VCaP (cell line): ENCODE results near the gene FAM43A.

Source experiments
- H3K27ac ChIP-seq: fragments of 450-650 bp; 2 replicates; pipeline ENCODE4 v1.5.1; 2017
- CTCF ChIP-seq: fragments of 450-650 bp; conservative IDR thresholded peaks from 2 replicates; pipeline ENCODE4 v1.5.1; 2017; ENCODE audit warnings: mild to moderate bottlenecking, moderate library complexity

Gene FAM43A

DNA sequence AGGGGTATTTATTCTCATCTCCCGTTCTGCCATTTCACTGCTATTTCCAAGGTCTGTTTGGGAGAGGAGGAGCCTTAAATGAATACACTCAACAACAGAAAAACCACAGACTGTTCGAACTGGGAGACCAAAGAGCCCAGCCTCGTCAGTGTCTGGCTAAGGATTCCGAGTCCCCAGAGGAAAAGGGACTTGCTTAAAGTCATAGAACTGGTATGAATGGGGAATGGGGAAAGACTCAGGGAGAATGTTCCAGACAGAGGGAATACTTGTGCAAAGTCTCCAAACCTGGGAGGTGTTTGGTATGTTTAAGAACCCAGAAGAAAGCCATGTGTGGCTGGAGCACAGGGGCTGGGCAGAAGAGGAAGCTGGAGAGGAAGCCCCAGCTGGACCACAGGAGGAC lies 46.9 kb downstream of the FAM43A start:
- TF ChIP-seq CTCF = no peak
- H3K27ac ChIP-seq = no peak overlapping the region

- no peak for TF ChIP-seq CTCF
- H3K27ac ChIP-seq = no peak overlapping the region
Observed at GRCh38 chr3:194736277-194736895, 50.7 kb downstream of the FAM43A start.

- TF ChIP-seq CTCF = no peak
- no peak overlapping the region for H3K27ac ChIP-seq
Observed at GRCh38 chr3:194736896-194737600, 51.4 kb downstream of the FAM43A start.
